Activated T-cell treated with anti-CD3 and anti-CD28 coated beads for 4 hours (primary cell): ENCODE measurements around the gene FXYD7.
"Not testable (repeated sequence)": the region's sequence is repeated elsewhere in the genome, so short reads cannot be mapped to it uniquely, and the experiment has no call there.

Experiments used
- DNase-seq: peaks from one replicate; pipeline ENCODE4 v3.0.0-alpha.2; 2020

The FXYD7 gene

GRCh38 chr19:35143231-35143715 lies at the start of gene FXYD7:
FXYD7 (plus strand) TSS chr19:35143255; CDS start chr19:35143334, 79 bp downstream.
- DNase-seq, result no peak

GRCh38 chr19:35093430-35093829 lies 49.6 kb upstream of the FXYD7 start:
- DNase-seq, result no peak

GRCh38 chr19:35093941-35094647 lies 49.0 kb upstream of the FXYD7 start:
- DNase-seq, result no peak

GRCh38 chr19:35094656-35095055 lies 48.4 kb upstream of the FXYD7 start:
- no peak for DNase-seq

- no peak for DNase-seq
These were observed 47.2 kb upstream of the FXYD7 start for GRCh38 chr19:35095667-35096368.

- DNase-seq, result no peak
These were observed 44.5 kb upstream of the FXYD7 start for GRCh38 chr19:35098413-35099049.

- DNase-seq, result no peak
These were observed 43.7 kb upstream of the FXYD7 start for GRCh38 chr19:35099155-35099896.

GRCh38 chr19:35099897-35100275 lies 43.2 kb upstream of the FXYD7 start:
- DNase-seq, result no peak

GRCh38 chr19:35100588-35101533 lies 42.2 kb upstream of the FXYD7 start:
- no peak for DNase-seq

- DNase-seq, result not testable (repeated sequence)
These were observed 41.1 kb upstream of the FXYD7 start for GRCh38 chr19:35101949-35102348.

- DNase-seq, result not testable (repeated sequence)
These were observed 39.4 kb upstream of the FXYD7 start for GRCh38 chr19:35103614-35104013.

GRCh38 chr19:35104361-35104760 lies 38.7 kb upstream of the FXYD7 start:
- no peak for DNase-seq

GRCh38 chr19:35105047-35105410 lies 38.0 kb upstream of the FXYD7 start:
- no peak for DNase-seq

GRCh38 chr19:35105411-35106290 lies 37.4 kb upstream of the FXYD7 start:
- DNase-seq, result no peak

GRCh38 chr19:35106291-35106583 lies 36.8 kb upstream of the FXYD7 start:
- no peak for DNase-seq

GRCh38 chr19:35106898-35107541 lies 36.0 kb upstream of the FXYD7 start:
- no peak for DNase-seq

- DNase-seq, result no peak
These were observed 35.5 kb upstream of the FXYD7 start for GRCh38 chr19:35107545-35107944.

- no peak for DNase-seq
These were observed 34.3 kb upstream of the FXYD7 start for GRCh38 chr19:35108730-35109129.

- no peak for DNase-seq
These were observed 33.5 kb upstream of the FXYD7 start for GRCh38 chr19:35109395-35110112.

GRCh38 chr19:35110974-35111373 lies 32.1 kb upstream of the FXYD7 start:
- DNase-seq, result no peak
